CD4-positive, CD25-positive, alpha-beta regulatory T cell (primary cell): ENCODE measurements around the gene MGAT3. TPM values are rescaled to one million over a fixed set of nuclear protein-coding genes. Genes with fewer than 3 reads are reported as not detected.

Experiments
- ATAC-seq, 2 donors: fragments of 150-1000 bp; cut with Tn5 transposase; one replicate each; pipeline ENCODE4 v1.10.0; 2021; ENCODE audit warnings: low read depth in 2 of 2, moderate number of reproducible peaks in 2 of 2, moderate library complexity in 1 of 2
- DNase-seq, 3 donors: peaks; one replicate each; pipeline versions ENCODE4 v3.0.0 to v3.0.0-alpha.2; 2012 to 2022; ENCODE audit warnings: mixed read lengths in 1 of 3
- H3K27ac ChIP-seq: one replicate; pipeline ENCODE4 v1.7.0; 2013; ENCODE audit warnings: mild to moderate bottlenecking, low read length; ENCODE audit not compliant: insufficient read depth, poor library complexity, severe bottlenecking
- H3K27me3 ChIP-seq: one replicate; pipeline ENCODE4 v1.7.0; 2013; ENCODE audit warnings: low read length; ENCODE audit not compliant: control insufficient read depth, insufficient read depth
- H3K36me3 ChIP-seq: one replicate; pipeline ENCODE4 v1.7.0; 2013; ENCODE audit warnings: mild to moderate bottlenecking, low read length, moderate library complexity; ENCODE audit not compliant: control insufficient read depth, insufficient read depth
- H3K4me1 ChIP-seq: 2 replicates; pipeline ENCODE4 v1.7.0; 2013; ENCODE audit warnings: mild to moderate bottlenecking, low read length; ENCODE audit not compliant: insufficient read depth, control insufficient read depth, poor library complexity, severe bottlenecking
- H3K4me3 ChIP-seq: one replicate; pipeline ENCODE4 v1.7.0; 2013; ENCODE audit warnings: low read depth, mild to moderate bottlenecking, low read length, moderate library complexity
- H3K9me3 ChIP-seq, 2 experiments: 1 replicate in 1 of 2; 2 replicates in 1 of 2; pipeline ENCODE4 v1.7.0; 2013; ENCODE audit warnings: low read length in 2 of 2, mild to moderate bottlenecking in 1 of 2, moderate library complexity in 1 of 2; ENCODE audit not compliant: control insufficient read depth in 2 of 2
- H3K27ac Mint-ChIP-seq, 3 donors: one replicate each; pipeline ENCODE4 v1.8.0; 2020 to 2022; ENCODE audit warnings: mild to moderate bottlenecking in 3 of 3, mixed read lengths in 3 of 3, moderate library complexity in 2 of 3
- H3K27me3 Mint-ChIP-seq: one replicate; pipeline ENCODE4 v1.8.0; 2022; ENCODE audit warnings: mild to moderate bottlenecking, mixed read lengths
- H3K36me3 Mint-ChIP-seq: one replicate; pipeline ENCODE4 v1.8.0; 2020; ENCODE audit warnings: mixed read lengths
- H3K4me1 Mint-ChIP-seq, 4 donors: one replicate each; pipeline ENCODE4 v1.8.0; 2020 to 2022; ENCODE audit warnings: mixed read lengths in 4 of 4, mild to moderate bottlenecking in 1 of 4
- H3K4me3 Mint-ChIP-seq, 4 donors: one replicate each; pipeline ENCODE4 v1.8.0; 2020 to 2022; ENCODE audit warnings: mild to moderate bottlenecking in 4 of 4, mixed read lengths in 4 of 4, moderate library complexity in 3 of 4
- H3K9me3 Mint-ChIP-seq, 7 donors: one replicate each; pipeline ENCODE4 v1.8.0; 2020 to 2022; ENCODE audit warnings: mixed read lengths in 7 of 7, mild to moderate bottlenecking in 3 of 7, moderate library complexity in 2 of 7
- polyA plus RNA-seq, 4 donors: library from polyadenylated mRNA; unstranded; fragments of 300-500 nt; fragmentation: Illumina TruSeq; gene quantifications; one replicate each; pipeline ENCODE4 v1.2.3, GENCODE V29; 2021
- total RNA-seq: library from RNA; stranded (reverse); gene quantifications from one replicate; pipeline ENCODE4 v1.2.3, GENCODE V29; 2022

The MGAT3 gene
- total and polyA plus RNA-seq, 5 donors from 2014 or later, result 0.12 TPM; not detected in 4

DNA sequence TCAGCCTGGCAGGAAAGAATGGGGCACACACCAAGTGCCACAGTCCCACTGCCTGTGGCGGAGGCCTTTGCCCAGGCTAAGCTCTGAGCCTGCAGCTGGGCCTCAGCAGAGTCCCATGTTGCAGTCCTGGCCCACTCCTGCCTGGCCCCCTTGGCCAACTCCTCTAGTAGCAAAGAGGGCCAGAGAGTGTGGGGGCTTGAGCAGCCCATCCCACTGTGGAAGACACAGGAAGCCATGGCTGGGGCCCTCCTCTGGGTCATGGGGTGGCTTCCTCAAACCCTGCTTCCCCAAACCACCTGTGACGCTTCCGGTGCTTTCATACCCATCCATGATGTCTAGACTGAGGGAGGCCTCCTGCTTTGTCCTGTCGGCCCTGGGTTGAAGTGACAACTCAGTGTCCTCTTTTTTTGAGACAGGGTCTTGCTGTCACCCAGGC lies 69.9 kb downstream of the MGAT3 start:
- no peak overlapping the region for H3K4me3 ChIP-seq
- Mint-ChIP-seq H3K9me3 (peaks cover 0 to 5% (median 0%) of the 10 kb centered on the region in 7 donors), H3K36me3 (peaks cover 20% of the 10 kb centered on the region), H3K27me3 (no peaks in the 10 kb centered on the region), H3K4me1 (peaks cover 6 to 92% (median 59%) of the 10 kb centered on the region in 4 donors), H3K27ac (peak overlapping the region; percentile 72 to 86 (median 85)), H3K4me3 (peak overlapping the region in 1 of 4 donors; percentile 45)
- peaks cover 40% of the 10 kb centered on the region for H3K36me3 ChIP-seq
- peaks cover 85% of the 10 kb centered on the region for H3K4me1 ChIP-seq
- ATAC-seq (peak; percentile 8 to 9), DNase-seq (peak in 1 of 3 donors; percentile 64)
- H3K27ac ChIP-seq, result peak overlapping the region; percentile 38
- H3K27me3 ChIP-seq, result no peaks in the 10 kb centered on the region
- no peaks in the 10 kb centered on the region for H3K9me3 ChIP-seq

DNA sequence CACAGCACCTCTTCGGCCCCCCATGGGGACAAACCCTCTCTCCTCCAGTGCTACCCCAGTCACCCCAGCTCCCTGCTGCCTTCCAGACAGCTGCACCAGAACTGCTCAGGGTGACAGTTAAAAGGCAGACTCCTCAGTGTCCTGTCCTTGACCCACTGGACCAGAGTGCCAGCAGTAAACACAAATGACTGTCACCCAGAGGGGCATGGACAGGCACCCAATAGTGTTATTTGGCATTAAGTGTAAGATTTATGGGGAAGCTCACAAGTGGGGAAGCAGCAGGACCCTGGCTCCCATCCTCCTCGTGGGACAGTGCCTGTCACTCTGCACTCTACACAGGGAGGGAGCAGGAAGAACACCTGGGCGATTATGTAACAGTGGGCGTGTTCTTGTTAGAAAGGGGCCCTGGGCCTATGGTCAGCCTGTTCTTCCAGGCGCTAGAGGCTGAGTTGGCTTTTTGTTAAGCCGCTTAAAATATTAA lies 70.7 kb downstream of the MGAT3 start:
- Mint-ChIP-seq H3K36me3 (peaks cover 16% of the 10 kb centered on the region), H3K4me3 (peak overlapping the region in 3 of 4 donors; percentile 1 to 45 (median 28)), H3K27me3 (peaks cover 1% of the 10 kb centered on the region), H3K27ac (peak overlapping the region; percentile 85 to 95 (median 86)), H3K4me1 (peaks cover 1 to 90% (median 57%) of the 10 kb centered on the region in 4 donors), H3K9me3 (peaks cover 0 to 2% (median 0%) of the 10 kb centered on the region in 7 donors)
- H3K27me3 ChIP-seq, result no peaks in the 10 kb centered on the region
- no peak overlapping the region for H3K4me3 ChIP-seq
- no peaks in the 10 kb centered on the region for H3K9me3 ChIP-seq
- H3K36me3 ChIP-seq, result peaks cover 34% of the 10 kb centered on the region
- DNase-seq (no peak), ATAC-seq (no peak)
- H3K27ac ChIP-seq, result no peak overlapping the region
- H3K4me1 ChIP-seq, result peaks cover 83% of the 10 kb centered on the region

DNA sequence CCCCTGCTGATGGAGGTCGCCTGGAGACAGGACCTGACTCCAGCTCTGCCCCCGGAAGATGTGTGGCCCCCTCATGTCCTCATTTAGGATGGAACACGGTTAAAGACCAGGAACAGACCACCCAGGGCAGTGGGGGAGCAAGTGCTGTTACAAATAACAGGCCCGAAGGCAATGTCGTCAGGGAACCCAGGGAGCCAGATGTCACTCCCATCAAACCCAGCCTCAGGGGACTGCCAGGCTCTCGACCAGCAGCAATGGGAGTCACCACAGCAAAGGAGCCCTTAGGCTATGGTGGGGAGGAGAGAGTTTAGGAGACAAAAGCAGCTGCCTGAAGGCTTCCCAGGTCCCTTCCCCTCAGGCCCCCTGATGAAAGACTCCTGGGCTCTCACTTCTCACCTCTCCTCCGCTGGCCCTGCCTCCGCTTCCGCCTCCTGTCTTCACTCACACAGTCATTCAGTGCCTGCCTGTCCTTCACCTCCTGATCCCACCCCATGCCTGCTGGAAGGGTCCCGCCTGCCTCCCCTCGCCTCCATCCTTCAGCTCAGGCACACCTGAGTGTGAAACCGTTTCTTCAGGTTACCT lies 71.4 kb downstream of the MGAT3 start:
- peaks cover 13% of the 10 kb centered on the region for H3K36me3 Mint-ChIP-seq
- H3K36me3 ChIP-seq, result peaks cover 28% of the 10 kb centered on the region
- no peak for DNase-seq

DNA sequence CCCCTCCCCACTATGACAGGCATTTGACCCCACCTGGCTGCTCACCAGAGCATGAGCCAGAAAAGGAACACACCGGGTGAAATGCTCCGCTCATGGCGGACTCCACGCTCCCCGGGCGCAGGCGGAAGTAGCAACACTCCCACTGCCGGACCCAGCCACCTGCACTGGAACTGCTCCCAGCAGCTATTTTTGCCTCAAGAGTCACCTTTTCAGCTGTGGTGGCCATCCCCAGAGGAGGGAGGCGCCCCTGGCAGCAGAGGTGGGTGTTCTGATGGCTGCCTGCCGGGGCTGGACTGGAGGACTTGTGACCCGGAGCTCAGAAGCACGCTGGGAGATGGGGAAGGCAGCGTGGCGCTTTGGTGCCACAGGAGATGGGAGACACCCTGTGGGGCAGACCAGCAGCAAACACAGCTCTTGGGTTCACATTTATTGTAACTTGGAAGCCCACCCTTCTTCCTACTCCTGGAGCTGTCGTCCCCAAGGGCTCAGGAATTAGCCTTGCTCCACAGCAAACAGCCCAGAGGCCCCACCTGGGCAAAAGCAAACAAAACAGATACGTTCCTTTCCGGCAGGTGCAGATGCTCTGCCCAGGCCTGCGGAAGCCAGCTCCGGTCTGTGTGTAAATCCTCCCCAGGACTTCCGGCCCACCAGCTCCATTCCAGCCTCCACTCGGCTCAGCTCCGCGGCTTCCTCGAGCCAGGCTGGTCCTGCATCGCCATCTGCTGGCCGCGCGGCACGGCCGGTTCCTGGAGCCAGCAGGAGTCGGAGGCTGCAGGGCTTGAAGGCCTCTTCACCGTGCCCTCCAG lies 72.1 kb downstream of the MGAT3 start:
- no peaks in the 10 kb centered on the region for H3K9me3 ChIP-seq
- Mint-ChIP-seq H3K4me3 (peak overlapping the region; percentile 74 to 89 (median 86)), H3K36me3 (peaks cover 13% of the 10 kb centered on the region), H3K9me3 (peaks cover 0 to 2% (median 0%) of the 10 kb centered on the region in 7 donors), H3K27ac (peak overlapping the region; percentile 32 to 83 (median 78)), H3K27me3 (peaks cover 7% of the 10 kb centered on the region), H3K4me1 (peaks cover 0 to 84% (median 51%) of the 10 kb centered on the region in 4 donors)
- peaks cover 24% of the 10 kb centered on the region for H3K36me3 ChIP-seq
- DNase-seq (peak; percentile 87 to 97 (median 93)), ATAC-seq (peak; percentile 53 to 54)
- peak overlapping the region; percentile 62 for H3K4me3 ChIP-seq
- H3K27ac ChIP-seq, result peak overlapping the region; percentile 55
- H3K4me1 ChIP-seq, result peaks cover 72% of the 10 kb centered on the region
- H3K27me3 ChIP-seq, result no peaks in the 10 kb centered on the region

More for the DNA sequence above, 71.4 kb downstream of the MGAT3 start:
- no peak for ATAC-seq
- Histone ChIP-seq H3K27ac (no peak overlapping the region), H3K4me1 (peaks cover 79% of the 10 kb centered on the region), H3K9me3 (no peaks in the 10 kb centered on the region), H3K27me3 (no peaks in the 10 kb centered on the region), H3K4me3 (no peak overlapping the region)
- H3K27ac Mint-ChIP-seq, result peak overlapping the region in 1 of 3 donors; percentile 55
- peaks cover 0 to 2% (median 0%) of the 10 kb centered on the region in 7 donors for H3K9me3 Mint-ChIP-seq
- peaks cover 5% of the 10 kb centered on the region for H3K27me3 Mint-ChIP-seq
- peaks cover 0 to 88% (median 54%) of the 10 kb centered on the region in 4 donors for H3K4me1 Mint-ChIP-seq
- peak overlapping the region; percentile 15 to 68 (median 36) for H3K4me3 Mint-ChIP-seq

DNA sequence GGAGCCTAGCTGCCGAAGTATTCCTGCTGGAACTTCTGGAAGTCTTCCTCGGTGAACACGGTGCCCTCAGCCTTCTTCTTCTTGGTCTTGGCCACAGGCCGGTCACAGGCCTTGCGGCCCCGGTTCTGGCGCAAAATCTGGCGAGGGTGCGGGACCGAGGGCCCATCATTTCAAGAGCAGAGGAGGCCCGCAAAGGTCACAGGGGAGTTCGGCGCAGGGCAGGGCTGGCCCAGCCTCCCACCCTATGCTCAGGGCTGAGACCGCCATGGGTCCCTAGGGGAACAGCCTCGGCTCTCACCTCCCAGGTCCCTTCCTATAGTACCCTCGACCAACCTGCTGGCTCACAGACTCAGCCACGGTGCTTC lies 72.7 kb downstream of the MGAT3 start:
- peaks cover 13% of the 10 kb centered on the region for H3K36me3 Mint-ChIP-seq
- H3K27me3 Mint-ChIP-seq, result peaks cover 9% of the 10 kb centered on the region
- Histone ChIP-seq H3K9me3 (no peaks in the 10 kb centered on the region), H3K27ac (peak overlapping the region; percentile 55), H3K27me3 (no peaks in the 10 kb centered on the region), H3K36me3 (peaks cover 18% of the 10 kb centered on the region), H3K4me1 (peaks cover 66% of the 10 kb centered on the region), H3K4me3 (no peak overlapping the region)
- peak overlapping the region; percentile 74 to 89 (median 86) for H3K4me3 Mint-ChIP-seq
- no peak for DNase-seq
- peak overlapping the region in 1 of 3 donors; percentile 32 for H3K27ac Mint-ChIP-seq
- peaks cover 0 to 82% (median 48%) of the 10 kb centered on the region in 4 donors for H3K4me1 Mint-ChIP-seq
- peaks cover 0 to 2% (median 0%) of the 10 kb centered on the region in 7 donors for H3K9me3 Mint-ChIP-seq
- ATAC-seq, result no peak

DNA sequence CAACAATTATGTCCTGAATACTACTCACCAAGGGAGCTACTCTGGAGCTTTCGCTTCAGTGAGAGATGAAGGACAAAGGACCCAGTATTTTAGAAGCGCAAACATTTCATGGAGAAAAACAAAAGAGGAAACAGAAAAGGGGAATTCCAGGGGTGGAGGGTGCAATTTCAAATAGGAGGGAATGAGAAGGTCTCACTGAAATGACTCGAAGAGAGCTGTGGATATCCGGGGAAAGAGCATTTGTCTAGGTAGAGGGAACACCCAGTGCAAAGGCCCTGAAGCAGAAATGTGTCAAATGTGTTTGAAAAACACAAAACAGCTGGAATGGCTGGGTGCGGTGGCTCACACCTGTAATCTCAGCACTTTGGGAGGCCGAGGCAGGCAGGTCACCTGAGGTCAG lies 73.3 kb downstream of the MGAT3 start:
- Mint-ChIP-seq H3K4me3 (peak overlapping the region in 3 of 4 donors; percentile 36 to 89 (median 83)), H3K9me3 (peaks cover 0 to 2% (median 0%) of the 10 kb centered on the region in 7 donors), H3K4me1 (peaks cover 0 to 76% (median 45%) of the 10 kb centered on the region in 4 donors), H3K27ac (peak overlapping the region in 1 of 3 donors; percentile 41), H3K27me3 (peaks cover 9% of the 10 kb centered on the region), H3K36me3 (peaks cover 13% of the 10 kb centered on the region)
- no peak overlapping the region for H3K4me3 ChIP-seq
- H3K9me3 ChIP-seq, result no peaks in the 10 kb centered on the region
- DNase-seq (no peak), ATAC-seq (no peak)
- H3K4me1 ChIP-seq, result peaks cover 72% of the 10 kb centered on the region
- H3K36me3 ChIP-seq, result peaks cover 14% of the 10 kb centered on the region
- H3K27me3 ChIP-seq, result no peaks in the 10 kb centered on the region
- no peak overlapping the region for H3K27ac ChIP-seq

DNA sequence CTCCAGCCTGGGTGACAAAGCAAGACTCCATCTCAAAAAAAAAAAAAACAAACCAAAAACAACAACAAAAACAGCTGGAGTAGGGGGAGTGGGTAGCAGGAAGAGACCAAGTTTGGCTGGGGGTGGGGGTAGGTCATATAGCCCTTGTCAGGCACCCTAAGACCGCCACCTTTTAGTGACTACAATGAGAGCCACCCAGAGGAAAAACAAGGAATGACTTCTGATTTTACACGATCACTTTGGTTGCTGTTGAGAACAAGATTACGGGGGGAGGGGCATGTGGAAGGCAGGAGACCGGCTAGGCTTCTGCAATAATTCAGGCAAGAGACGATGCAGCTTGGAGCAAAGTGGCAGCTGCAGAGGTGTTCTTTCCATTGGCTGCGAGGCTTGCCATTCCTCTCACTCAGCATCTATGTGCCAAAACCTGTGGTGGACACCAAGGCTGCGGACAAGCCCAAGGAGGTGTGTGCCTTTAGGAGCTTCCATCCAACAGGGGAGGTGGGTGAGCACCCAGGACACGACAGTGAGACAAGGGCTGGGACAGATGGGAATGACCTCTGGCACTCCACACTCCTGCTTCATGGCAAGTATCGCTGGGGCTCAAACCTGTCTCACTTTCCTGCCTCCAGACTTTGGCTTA lies 74.0 kb downstream of the MGAT3 start:
- peaks cover 0 to 2% (median 0%) of the 10 kb centered on the region in 7 donors for H3K9me3 Mint-ChIP-seq
- no peak for ATAC-seq
- H3K27ac ChIP-seq, result no peak overlapping the region
- peak overlapping the region; percentile 89 to 98 (median 96) for H3K4me3 Mint-ChIP-seq
- DNase-seq, result peak in 2 of 3 donors; percentile 33 to 60
- peaks cover 0 to 70% (median 40%) of the 10 kb centered on the region in 4 donors for H3K4me1 Mint-ChIP-seq
- H3K27me3 ChIP-seq, result no peaks in the 10 kb centered on the region
- peaks cover 13% of the 10 kb centered on the region for H3K36me3 Mint-ChIP-seq
- H3K36me3 ChIP-seq, result peaks cover 14% of the 10 kb centered on the region
- H3K9me3 ChIP-seq, result no peaks in the 10 kb centered on the region
- H3K4me1 ChIP-seq, result peaks cover 69% of the 10 kb centered on the region
- peaks cover 9% of the 10 kb centered on the region for H3K27me3 Mint-ChIP-seq
- peak overlapping the region in 2 of 3 donors; percentile 25 to 94 for H3K27ac Mint-ChIP-seq
- H3K4me3 ChIP-seq, result peak overlapping the region; percentile 90
